ENCODE data around the gene UTP25.

DNA sequence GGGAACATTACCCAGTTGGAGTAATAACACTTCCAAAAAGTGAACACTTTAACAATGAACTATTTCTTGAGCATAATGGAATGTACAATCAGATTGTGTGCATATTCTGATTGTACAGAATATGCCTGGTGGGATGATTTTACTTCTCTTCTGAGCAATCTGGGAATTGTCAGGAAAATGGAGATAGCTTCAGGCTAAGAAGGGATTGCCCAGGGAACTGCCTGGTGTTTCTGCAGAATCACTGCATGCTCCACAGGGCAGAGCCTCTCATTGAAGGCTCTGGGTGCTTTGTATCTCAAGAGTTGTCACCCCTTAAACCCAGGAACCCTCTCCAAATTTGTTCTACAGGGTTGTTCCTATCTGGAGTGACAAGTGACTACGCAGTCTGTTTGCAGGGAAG, 51.2 kb downstream of the UTP25 start:
- TF ChIP-seq TOX (CRISPR knock-in tag; IDR thresholded peaks at IDR 0.05; ENCODE audit: borderline replicate concordance) (no peak), ZNF8 (CRISPR knock-in tag; IDR thresholded peaks at IDR 0.05) (no peak), RARB (CRISPR knock-in tag; IDR thresholded peaks at IDR 0.05) (no peak), PPARA (CRISPR knock-in tag; IDR thresholded peaks at IDR 0.05; ENCODE audit: borderline replicate concordance) (no peak), ZC3H10 (CRISPR knock-in tag; IDR thresholded peaks at IDR 0.05) (no peak), ZNF565 (CRISPR knock-in tag; conservative IDR thresholded peaks at IDR 0.05; ENCODE audit: low read depth) (no peak)
- TF ChIP-seq, protein P1, sequence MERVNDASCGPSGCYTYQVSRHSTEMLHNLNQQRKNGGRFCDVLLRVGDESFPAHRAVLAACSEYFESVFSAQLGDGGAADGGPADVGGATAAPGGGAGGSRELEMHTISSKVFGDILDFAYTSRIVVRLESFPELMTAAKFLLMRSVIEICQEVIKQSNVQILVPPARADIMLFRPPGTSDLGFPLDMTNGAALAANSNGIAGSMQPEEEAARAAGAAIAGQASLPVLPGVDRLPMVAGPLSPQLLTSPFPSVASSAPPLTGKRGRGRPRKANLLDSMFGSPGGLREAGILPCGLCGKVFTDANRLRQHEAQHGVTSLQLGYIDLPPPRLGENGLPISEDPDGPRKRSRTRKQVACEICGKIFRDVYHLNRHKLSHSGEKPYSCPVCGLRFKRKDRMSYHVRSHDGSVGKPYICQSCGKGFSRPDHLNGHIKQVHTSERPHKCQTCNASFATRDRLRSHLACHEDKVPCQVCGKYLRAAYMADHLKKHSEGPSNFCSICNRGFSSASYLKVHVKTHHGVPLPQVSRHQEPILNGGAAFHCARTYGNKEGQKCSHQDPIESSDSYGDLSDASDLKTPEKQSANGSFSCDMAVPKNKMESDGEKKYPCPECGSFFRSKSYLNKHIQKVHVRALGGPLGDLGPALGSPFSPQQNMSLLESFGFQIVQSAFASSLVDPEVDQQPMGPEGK (CRISPR knock-in tag; IDR thresholded peaks at IDR 0.05; ENCODE audit: borderline replicate concordance): no peak
